Right atrium auricular region (tissue), 2 donors: ENCODE data around the gene TUBA1C. TPM values are rescaled to one million over a fixed set of nuclear protein-coding genes. Genes with fewer than 3 reads are reported as not detected.
"Not testable (repeated sequence)": the region's sequence is repeated elsewhere in the genome, so short reads cannot be mapped to it uniquely, and the experiment has no call there.

Source experiments
- DNase-seq: peaks from one replicate; pipeline ENCODE4 v3.0.0-alpha.2; 2019; ENCODE audit warnings: low spot score
- H3K27ac ChIP-seq, 2 donors: fragments of 200-600 bp; sonication (generic); 1 replicate in 1 of 2; 2 replicates in 1 of 2; pipeline ENCODE4 v1.5.1; 2016 to 2019
- H3K27me3 ChIP-seq, 2 donors: fragments of 200-600 bp; sonication (generic); one replicate each; pipeline versions ENCODE4 v1.5.1 to v1.6.0; 2017 to 2019
- H3K36me3 ChIP-seq: fragments of 200-600 bp; sonication (generic); one replicate; pipeline ENCODE4 v1.5.1; 2016
- H3K4me1 ChIP-seq, 2 donors: fragments of 200-600 bp; sonication (generic); one replicate each; pipeline versions ENCODE4 v1.5.1 to v1.6.0; 2017 to 2019
- H3K4me3 ChIP-seq, 2 donors: fragments of 200-600 bp; sonication (generic); 1 replicate in 1 of 2; 2 replicates in 1 of 2; pipeline ENCODE4 v1.5.1; 2017 to 2019; ENCODE audit warnings: mild to moderate bottlenecking in 1 of 2, moderate library complexity in 1 of 2
- H3K9me3 ChIP-seq, 2 donors: fragments of 200-600 bp; sonication (generic); one replicate each; pipeline ENCODE4 v1.5.1; 2019
- CTCF ChIP-seq, 2 donors: fragments of 200-600 bp; sonication (generic); IDR thresholded peaks; one replicate each; pipeline ENCODE4 v1.5.1; 2019; ENCODE audit warnings: antibody characterized with exemption in 2 of 2
- total RNA-seq, 2 donors: library from RNA; depleted of rRNA; stranded (reverse); fragments of >200 nt; gene quantifications; one replicate each; pipeline ENCODE4 v1.1.0, GENCODE V29; 2016

TUBA1C gene
- total RNA-seq, 2 donors from 2014 or later: 64.4 to 145 TPM

- Histone ChIP-seq H3K4me1 (no peaks in the 10 kb centered on the region), H3K36me3 (no peaks in the 10 kb centered on the region), H3K27ac (no peak overlapping the region), H3K9me3 (no peaks in the 10 kb centered on the region), H3K4me3 (no peak overlapping the region), H3K27me3 (no peaks in the 10 kb centered on the region)
- DNase-seq: no peak
- no peak for TF ChIP-seq CTCF (IDR thresholded peaks at IDR 0.05)
Measured at GRCh38 chr12:49305762-49306510, 41.1 kb downstream of the TUBA1C start.

GRCh38 chr12:49309386-49309785, 44.5 kb downstream of the TUBA1C start:
- no peak for DNase-seq
- no peaks in the 10 kb centered on the region for H3K4me1 ChIP-seq
- TF ChIP-seq CTCF (IDR thresholded peaks at IDR 0.05): no peak
- H3K9me3 ChIP-seq: no peaks in the 10 kb centered on the region
- no peaks in the 10 kb centered on the region for H3K27me3 ChIP-seq
- no peak overlapping the region for H3K27ac ChIP-seq
- no peaks in the 10 kb centered on the region for H3K36me3 ChIP-seq
- H3K4me3 ChIP-seq: no peak overlapping the region

GRCh38 chr12:49310451-49311000, 45.6 kb downstream of the TUBA1C start:
- H3K4me1 ChIP-seq, H3K27me3 ChIP-seq, H3K9me3 ChIP-seq, H3K27ac ChIP-seq, DNase-seq, H3K36me3 ChIP-seq, H3K4me3 ChIP-seq: not testable (repeated sequence)

GRCh38 chr12:49314811-49315210, 49.9 kb downstream of the TUBA1C start:
- Histone ChIP-seq H3K27me3 (no peaks in the 10 kb centered on the region), H3K9me3 (no peaks in the 10 kb centered on the region), H3K27ac (no peak overlapping the region), H3K4me1 (no peaks in the 10 kb centered on the region), H3K4me3 (no peak overlapping the region), H3K36me3 (no peaks in the 10 kb centered on the region)
- no peak for DNase-seq
- TF ChIP-seq CTCF (IDR thresholded peaks at IDR 0.05): no peak

- not testable (repeated sequence) for H3K9me3 ChIP-seq, H3K4me3 ChIP-seq, H3K36me3 ChIP-seq, H3K27ac ChIP-seq, H3K27me3 ChIP-seq, H3K4me1 ChIP-seq, DNase-seq
Measured at GRCh38 chr12:49317118-49317517, 52.2 kb downstream of the TUBA1C start.

- not testable (repeated sequence) for H3K4me3 ChIP-seq, H3K36me3 ChIP-seq
Measured at GRCh38 chr12:49320411-49321103, 55.7 kb downstream of the TUBA1C start.

GRCh38 chr12:49322367-49322707, 57.5 kb downstream of the TUBA1C start:
- Histone ChIP-seq H3K27ac (peak overlapping the region; percentile 61 to 73), H3K4me1 (peaks cover 0 to 14% of the 10 kb centered on the region in 2 donors), H3K27me3 (no peaks in the 10 kb centered on the region), H3K36me3 (no peaks in the 10 kb centered on the region), H3K4me3 (peak overlapping the region; percentile 65 to 69), H3K9me3 (no peaks in the 10 kb centered on the region)
- no peak for TF ChIP-seq CTCF (IDR thresholded peaks at IDR 0.05)
- no peak for DNase-seq

More at GRCh38 chr12:49320411-49321103, 55.7 kb downstream of the TUBA1C start:
- not testable (repeated sequence) for DNase-seq, H3K9me3 ChIP-seq, H3K27ac ChIP-seq, H3K27me3 ChIP-seq
- peaks cover 0 to 14% of the 10 kb centered on the region in 2 donors for H3K4me1 ChIP-seq
